Panc1 (cell line): Measurements from ENCODE around the gene SPEG. TPM values are rescaled to one million over a fixed set of nuclear protein-coding genes. Genes with fewer than 3 reads are reported as not detected.

Experiments used
- ATAC-seq: fragments of 200-7000 bp; cut with Tn5 transposase; 2 replicates; pipeline ENCODE4 v1.9.1; 2020; ENCODE audit warnings: mild to moderate bottlenecking, moderate library complexity
- BruUV-seq: library from RNA; stranded (reverse); fragments of 400-500 nt; replicated peaks from 2 replicates; lab custom pipeline; 2021; lab: Mats Ljungman, UMichigan
- CTCF ChIA-PET: fragments of 300-600 bp; sonication (Branson Sonifier 250); formaldehyde crosslinking; loops from one replicate; lab custom pipeline; 2022; ENCODE audit warnings: antibody characterized with exemption; lab: Charles Lee
- POLR2A ChIA-PET: fragments of 300-600 bp; sonication (Branson Sonifier 250); formaldehyde crosslinking; loops from one replicate; lab custom pipeline; 2022; ENCODE audit warnings: antibody characterized with exemption; lab: Charles Lee
- DNase-seq: peaks from one replicate; pipeline ENCODE4 v3.0.0-alpha.2; 2010; ENCODE audit warnings: low read depth, low spot score
- H3K27ac ChIP-seq: 2 replicates; pipeline ENCODE4 v1.5.1; 2011; ENCODE audit warnings: mild to moderate bottlenecking, low read length, inconsistent platforms
- H3K27me3 ChIP-seq: fragments of 200-500 bp; sonication (Bioruptor generic); 2 replicates; pipeline ENCODE4 v1.6.0; 2014; ENCODE audit warnings: low read length, inconsistent platforms; ENCODE audit not compliant: control insufficient read depth, insufficient read depth
- H3K36me3 ChIP-seq: fragments of 200-500 bp; sonication (Bioruptor generic); 2 replicates; pipeline ENCODE4 v1.5.1; 2014; ENCODE audit warnings: inconsistent platforms, mild to moderate bottlenecking, low read length, moderate library complexity; ENCODE audit not compliant: control insufficient read depth, insufficient read depth
- H3K4me1 ChIP-seq: 2 replicates; pipeline ENCODE4 v1.5.1; 2011; ENCODE audit warnings: inconsistent platforms, mild to moderate bottlenecking, low read length, moderate library complexity; ENCODE audit not compliant: control insufficient read depth, insufficient read depth
- H3K4me3 ChIP-seq, 2 experiments: 2 replicates each; pipeline ENCODE4 v1.5.1; 2011 to 2012; ENCODE audit warnings: low read depth in 2 of 2, low read length in 2 of 2, mild to moderate bottlenecking in 2 of 2, inconsistent platforms in 1 of 2, moderate library complexity in 1 of 2
- H3K9me3 ChIP-seq: fragments of 200-500 bp; sonication (Bioruptor generic); 2 replicates; pipeline ENCODE4 v1.5.1; 2014; ENCODE audit warnings: low read depth, mild to moderate bottlenecking, inconsistent platforms, low read length, moderate library complexity; ENCODE audit not compliant: control insufficient read depth, insufficient read depth
- CTCF ChIP-seq: fragments of 450-650 bp; IDR thresholded peaks from 2 replicates; pipeline ENCODE4 v1.5.1; 2017; ENCODE audit warnings: mild to moderate bottlenecking
- POLR2AphosphoS5 ChIP-seq: IDR thresholded peaks from 2 replicates; pipeline ENCODE4 v1.6.1; 2012; ENCODE audit warnings: mild to moderate bottlenecking, low read depth, low read length, moderate library complexity
- SIN3A ChIP-seq: IDR thresholded peaks from 2 replicates; pipeline ENCODE4 v1.6.1; 2012; ENCODE audit warnings: low read depth, mild to moderate bottlenecking, low read length, moderate library complexity, borderline replicate concordance; ENCODE audit not compliant: insufficient read depth
- TCF7L2 ChIP-seq: IDR thresholded peaks from 2 replicates; pipeline ENCODE4 v1.6.1; 2011; ENCODE audit warnings: mild to moderate bottlenecking, low read depth, low read length, inconsistent platforms
- in situ Hi-C: cut with HindIII; loops from 2 replicates; pipeline ENCODE4 v1.10.0; 2016; ENCODE audit warnings: low sequenced_read_pairs, low pct_unique_long_range_greater_than_20kb
- intact Hi-C: fragments of 100-400 bp; cut with micrococcal nuclease; formaldehyde crosslinking; loops from one replicate; pipeline ENCODE4 v1.10.0; 2022; ENCODE audit not compliant: unreplicated experiment
- total RNA-seq: library from RNA; stranded (reverse); gene quantifications from one replicate; pipeline ENCODE4 v1.2.1, GENCODE V29; 2021; ENCODE audit not compliant: unreplicated experiment
- TF ChIP-seq, protein P1 (sequence below), 2 experiments: IDR thresholded peaks; 2 replicates each; pipeline ENCODE4 v1.6.1; 2011 to 2012; ENCODE audit warnings: low read depth in 2 of 2, control low read depth in 1 of 2, low read length in 1 of 2, mild to moderate bottlenecking in 1 of 2, moderate library complexity in 1 of 2; ENCODE audit not compliant: insufficient read depth in 1 of 2

Gene SPEG
- total RNA-seq, 1 experiment from 2014 or later: 3.4 TPM

GRCh38 chr2:219461047-219461514 lies 26.4 kb downstream of the SPEG start:
- no peak for ATAC-seq
- DNase-seq: no peak
- Histone ChIP-seq H3K27ac (no peak overlapping the region), H3K27me3 (no peaks in the 10 kb centered on the region), H3K9me3 (no peaks in the 10 kb centered on the region), H3K36me3 (no peaks in the 10 kb centered on the region), H3K4me1 (peaks cover 3% of the 10 kb centered on the region; the same call in 1 of the 2 replicates), H3K4me3 (no peak overlapping the region)
- intact Hi-C loops: no loop called here
- CTCF ChIA-PET: no interaction called here
- TF ChIP-seq SIN3A (no peak), CTCF (no peak), POLR2AphosphoS5 (no peak)
- TF ChIP-seq, protein P1, sequence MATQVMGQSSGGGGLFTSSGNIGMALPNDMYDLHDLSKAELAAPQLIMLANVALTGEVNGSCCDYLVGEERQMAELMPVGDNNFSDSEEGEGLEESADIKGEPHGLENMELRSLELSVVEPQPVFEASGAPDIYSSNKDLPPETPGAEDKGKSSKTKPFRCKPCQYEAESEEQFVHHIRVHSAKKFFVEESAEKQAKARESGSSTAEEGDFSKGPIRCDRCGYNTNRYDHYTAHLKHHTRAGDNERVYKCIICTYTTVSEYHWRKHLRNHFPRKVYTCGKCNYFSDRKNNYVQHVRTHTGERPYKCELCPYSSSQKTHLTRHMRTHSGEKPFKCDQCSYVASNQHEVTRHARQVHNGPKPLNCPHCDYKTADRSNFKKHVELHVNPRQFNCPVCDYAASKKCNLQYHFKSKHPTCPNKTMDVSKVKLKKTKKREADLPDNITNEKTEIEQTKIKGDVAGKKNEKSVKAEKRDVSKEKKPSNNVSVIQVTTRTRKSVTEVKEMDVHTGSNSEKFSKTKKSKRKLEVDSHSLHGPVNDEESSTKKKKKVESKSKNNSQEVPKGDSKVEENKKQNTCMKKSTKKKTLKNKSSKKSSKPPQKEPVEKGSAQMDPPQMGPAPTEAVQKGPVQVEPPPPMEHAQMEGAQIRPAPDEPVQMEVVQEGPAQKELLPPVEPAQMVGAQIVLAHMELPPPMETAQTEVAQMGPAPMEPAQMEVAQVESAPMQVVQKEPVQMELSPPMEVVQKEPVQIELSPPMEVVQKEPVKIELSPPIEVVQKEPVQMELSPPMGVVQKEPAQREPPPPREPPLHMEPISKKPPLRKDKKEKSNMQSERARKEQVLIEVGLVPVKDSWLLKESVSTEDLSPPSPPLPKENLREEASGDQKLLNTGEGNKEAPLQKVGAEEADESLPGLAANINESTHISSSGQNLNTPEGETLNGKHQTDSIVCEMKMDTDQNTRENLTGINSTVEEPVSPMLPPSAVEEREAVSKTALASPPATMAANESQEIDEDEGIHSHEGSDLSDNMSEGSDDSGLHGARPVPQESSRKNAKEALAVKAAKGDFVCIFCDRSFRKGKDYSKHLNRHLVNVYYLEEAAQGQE (IDR thresholded peaks at IDR 0.05; ENCODE audit: insufficient read depth in 1 of 2, low read depth in 2 of 2, low read length in 1 of 2): no peak
- POLR2A ChIA-PET: no interaction called here
- no TSS peak for BruUV-seq
- in situ Hi-C loops: no loop called here

GRCh38 chr2:219461669-219462068 lies 27.0 kb downstream of the SPEG start:
- H3K9me3 ChIP-seq: no peaks in the 10 kb centered on the region
- POLR2A ChIA-PET: no interaction called here
- no TSS peak for BruUV-seq
- ATAC-seq (no peak), DNase-seq (no peak)
- TF ChIP-seq POLR2AphosphoS5: no peak
- no peak for TF ChIP-seq TCF7L2
- TF ChIP-seq SIN3A: no peak
- no peak for TF ChIP-seq CTCF
- H3K36me3 ChIP-seq: no peaks in the 10 kb centered on the region
- intact Hi-C loops: no loop called here
- H3K4me3 ChIP-seq: no peak overlapping the region
- CTCF ChIA-PET: no interaction called here
- H3K27ac ChIP-seq: no peak overlapping the region
- in situ Hi-C loops: no loop called here
- no peaks in the 10 kb centered on the region for H3K27me3 ChIP-seq
- peaks cover 3% of the 10 kb centered on the region; the same call in 1 of the 2 replicates for H3K4me1 ChIP-seq
